GM21528 (cell line): Measurements from ENCODE around the gene ARL6IP4.

Source experiments
- ATAC-seq: cut with Tn5 transposase; IDR thresholded peaks from one replicate; pipeline ENCODE4 v1.9.1; 2021; ENCODE audit warnings: mild to moderate bottlenecking, moderate library complexity; ENCODE audit not compliant: unreplicated experiment, low FRiP score

ARL6IP4 gene

DNA sequence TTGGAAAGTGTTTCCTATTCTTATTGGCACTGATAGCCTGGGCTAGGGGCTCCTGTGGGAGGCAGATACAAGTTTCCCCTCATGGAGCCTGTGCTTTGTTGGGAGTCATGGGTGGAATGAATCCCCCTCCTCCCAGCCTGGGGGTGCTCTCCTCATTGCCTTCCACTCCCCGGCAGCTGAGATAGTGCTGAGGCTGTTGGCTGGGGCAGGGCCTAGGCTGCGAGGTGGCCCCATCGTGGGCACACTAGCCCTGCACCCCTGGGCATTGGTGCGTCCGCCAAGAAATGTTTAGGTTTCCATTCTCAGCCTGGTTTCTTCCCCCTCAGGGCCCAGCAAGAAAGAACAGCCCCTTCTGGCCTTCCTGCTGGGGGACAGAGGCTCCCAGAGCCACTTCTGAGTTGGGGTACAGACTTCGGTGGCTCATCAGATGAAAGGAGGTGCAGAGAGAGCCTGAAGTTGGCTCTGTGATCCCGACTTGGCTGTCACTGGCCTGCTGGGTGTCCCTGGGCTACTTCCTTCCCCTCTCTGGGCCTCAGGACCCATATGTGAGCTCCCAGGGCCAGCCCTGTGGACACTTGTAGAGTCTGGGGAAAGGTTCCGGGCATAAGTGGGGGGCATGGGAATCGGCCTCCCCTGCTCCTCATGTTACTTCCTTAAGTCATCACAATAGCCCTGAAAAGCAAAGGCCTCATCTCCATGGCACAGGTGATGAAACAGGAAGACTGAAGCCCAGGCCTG, 2.7 kb upstream of the ARL6IP4 start:
- ATAC-seq: no peak

DNA sequence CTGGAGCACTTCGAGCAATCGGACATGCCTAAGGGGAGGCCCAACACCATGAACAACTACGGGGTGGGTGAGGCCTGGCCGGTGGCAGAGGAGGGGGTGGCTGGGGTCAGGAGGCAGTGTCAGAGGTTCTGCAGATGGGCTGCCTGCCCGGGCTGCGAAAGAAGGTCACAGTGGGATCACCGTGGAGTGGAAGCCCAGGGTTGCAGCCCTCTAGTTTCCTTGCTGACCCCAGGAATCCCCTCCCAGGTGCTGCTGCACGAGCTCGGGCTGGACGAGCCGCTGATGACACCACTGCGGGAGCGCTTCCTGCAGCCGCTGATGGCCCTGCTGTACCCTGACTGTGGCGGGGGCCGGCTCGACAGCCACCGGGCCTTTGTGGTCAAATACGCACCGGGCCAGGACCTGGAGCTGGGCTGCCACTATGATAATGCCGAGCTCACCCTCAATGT, 1.9 kb upstream of the ARL6IP4 start:
- no peak for ATAC-seq

DNA sequence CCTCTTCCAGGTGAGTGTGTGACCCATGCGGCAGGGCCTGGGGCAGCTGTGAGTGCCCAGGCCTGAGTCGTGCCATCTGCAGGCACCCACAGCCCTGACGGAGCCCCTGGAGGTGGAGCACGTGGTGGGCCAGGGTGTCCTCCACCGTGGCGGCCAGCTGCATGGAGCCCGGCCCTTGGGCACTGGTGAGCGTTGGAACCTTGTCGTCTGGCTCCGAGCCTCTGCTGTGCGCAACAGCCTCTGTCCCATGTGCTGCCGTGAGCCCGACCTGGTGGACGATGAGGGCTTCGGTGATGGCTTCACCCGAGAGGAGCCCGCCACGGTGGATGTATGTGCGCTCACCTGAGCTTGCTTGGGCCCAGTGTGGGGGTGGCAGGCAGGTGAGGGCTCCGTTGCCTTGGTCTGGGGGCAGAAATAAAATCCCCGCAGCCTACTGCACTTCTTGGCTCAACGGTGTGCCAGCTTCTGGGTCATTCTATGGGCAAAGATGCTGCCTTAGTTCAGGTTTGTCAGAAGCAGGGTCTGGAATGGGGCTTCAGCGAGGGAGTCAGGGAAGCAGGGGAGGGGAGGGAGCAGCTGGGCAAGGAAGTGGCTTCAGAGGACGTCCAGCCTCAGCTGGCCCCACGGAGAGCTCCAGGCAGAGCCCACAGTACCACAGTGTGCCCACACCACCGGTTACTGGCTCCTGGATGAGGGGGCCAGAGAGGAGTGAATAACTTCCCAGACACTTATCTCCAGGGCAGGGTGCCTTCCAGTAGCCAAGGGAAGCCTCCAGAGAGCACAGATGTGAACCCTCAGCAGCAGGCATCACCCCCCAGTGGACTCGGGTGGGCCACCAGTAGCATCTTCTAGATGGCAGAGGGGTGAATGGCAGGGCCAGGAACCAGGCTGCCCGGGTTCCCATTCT, 1.2 kb upstream of the ARL6IP4 start:
- ATAC-seq: no peak

GRCh38 chr12:122979908-122980182, 636 bp upstream of the ARL6IP4 start:
- no peak for ATAC-seq

- ATAC-seq: peak; percentile 18
Observed at GRCh38 chr12:122981036-122981471, 573 bp downstream of the ARL6IP4 start.

DNA sequence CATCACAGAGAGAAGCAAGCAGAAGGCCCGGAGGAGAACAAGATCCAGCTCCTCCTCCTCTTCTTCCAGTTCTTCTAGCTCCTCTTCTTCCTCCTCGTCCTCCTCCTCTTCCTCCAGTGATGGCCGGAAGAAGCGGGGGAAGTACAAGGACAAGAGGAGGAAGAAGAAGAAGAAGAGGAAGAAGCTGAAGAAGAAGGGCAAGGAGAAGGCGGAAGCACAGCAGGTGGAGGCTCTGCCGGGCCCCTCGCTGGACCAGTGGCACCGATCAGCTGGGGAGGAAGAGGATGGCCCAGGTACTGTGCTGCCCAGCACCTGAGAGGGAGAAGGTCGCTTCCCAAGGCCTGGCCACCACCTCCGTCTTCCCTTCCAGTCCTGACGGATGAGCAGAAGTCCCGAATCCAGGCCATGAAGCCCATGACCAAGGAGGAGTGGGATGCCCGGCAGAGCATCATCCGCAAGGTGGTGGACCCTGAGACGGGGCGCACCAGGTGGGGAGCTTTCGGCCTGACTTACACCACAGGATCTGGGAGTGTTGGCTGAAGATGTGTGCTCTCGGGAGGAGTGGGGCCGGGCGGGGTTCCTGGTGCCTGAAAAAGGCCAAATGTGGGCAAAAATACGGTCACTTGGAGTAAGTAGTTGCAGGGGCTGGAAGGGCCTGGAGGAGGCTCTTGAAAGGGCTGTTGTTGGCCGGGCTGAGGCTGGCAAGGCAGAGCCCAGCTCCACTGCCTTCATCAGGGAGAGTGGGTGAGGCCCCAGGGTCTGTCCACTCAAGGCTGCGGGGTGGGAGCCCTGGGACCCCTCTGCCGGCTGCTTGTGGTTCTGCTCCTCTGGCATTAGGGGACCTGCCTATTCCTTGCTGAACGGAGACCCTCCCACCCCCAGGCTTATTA, 1.4 kb downstream of the ARL6IP4 start:
- no peak for ATAC-seq

- ATAC-seq: no peak
Observed at GRCh38 chr12:122982477-122982815, 2.0 kb downstream of the ARL6IP4 start.

DNA sequence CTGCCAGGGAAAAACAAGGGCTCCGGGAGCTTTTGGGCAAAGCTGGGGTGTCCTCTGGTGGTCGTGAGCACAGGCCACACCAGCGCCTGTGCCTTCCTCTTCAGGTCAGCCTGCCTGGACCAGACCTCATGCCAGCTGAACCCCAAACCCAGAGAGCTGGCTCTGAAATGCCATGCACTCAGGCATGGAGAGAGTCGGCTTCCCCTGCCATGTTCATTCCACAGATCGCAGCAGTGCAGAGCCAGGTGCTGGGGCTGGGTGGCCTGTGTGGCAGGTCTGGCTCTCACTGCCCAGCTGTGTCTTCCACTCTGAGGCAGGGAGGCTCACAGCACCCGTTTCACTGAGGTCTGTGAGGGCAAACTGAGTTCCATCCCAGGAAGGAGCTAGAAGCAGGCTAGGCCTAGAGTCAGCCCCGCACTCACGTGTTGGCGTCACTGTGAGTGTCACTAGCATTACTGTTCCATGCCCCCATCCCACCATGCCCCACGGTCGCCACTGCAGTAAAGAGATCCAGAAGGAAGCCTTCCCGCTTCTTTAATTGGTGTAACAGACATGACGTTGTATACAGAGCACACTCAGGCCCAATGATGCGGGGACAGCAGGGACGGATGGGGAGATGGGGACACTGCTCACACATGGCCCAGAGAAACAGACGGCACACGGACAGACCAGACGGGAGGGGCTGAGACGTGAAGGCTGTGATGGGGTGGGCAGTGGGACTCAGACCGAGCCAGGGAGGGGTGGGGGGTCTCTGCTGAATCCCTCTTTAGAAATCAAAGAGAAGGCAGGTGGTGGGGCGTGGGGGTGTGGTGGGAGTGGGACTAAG, 2.7 kb downstream of the ARL6IP4 start:
- ATAC-seq: no peak

GRCh38 chr12:122983789-122984515, 3.5 kb downstream of the ARL6IP4 start:
- no peak for ATAC-seq

GRCh38 chr12:122984612-122985337, 4.3 kb downstream of the ARL6IP4 start:
- no peak for ATAC-seq

- ATAC-seq: no peak
Observed at GRCh38 chr12:122985338-122986257, 5.1 kb downstream of the ARL6IP4 start.

- no peak for ATAC-seq
Observed at GRCh38 chr12:122986258-122986871, 5.9 kb downstream of the ARL6IP4 start.

DNA sequence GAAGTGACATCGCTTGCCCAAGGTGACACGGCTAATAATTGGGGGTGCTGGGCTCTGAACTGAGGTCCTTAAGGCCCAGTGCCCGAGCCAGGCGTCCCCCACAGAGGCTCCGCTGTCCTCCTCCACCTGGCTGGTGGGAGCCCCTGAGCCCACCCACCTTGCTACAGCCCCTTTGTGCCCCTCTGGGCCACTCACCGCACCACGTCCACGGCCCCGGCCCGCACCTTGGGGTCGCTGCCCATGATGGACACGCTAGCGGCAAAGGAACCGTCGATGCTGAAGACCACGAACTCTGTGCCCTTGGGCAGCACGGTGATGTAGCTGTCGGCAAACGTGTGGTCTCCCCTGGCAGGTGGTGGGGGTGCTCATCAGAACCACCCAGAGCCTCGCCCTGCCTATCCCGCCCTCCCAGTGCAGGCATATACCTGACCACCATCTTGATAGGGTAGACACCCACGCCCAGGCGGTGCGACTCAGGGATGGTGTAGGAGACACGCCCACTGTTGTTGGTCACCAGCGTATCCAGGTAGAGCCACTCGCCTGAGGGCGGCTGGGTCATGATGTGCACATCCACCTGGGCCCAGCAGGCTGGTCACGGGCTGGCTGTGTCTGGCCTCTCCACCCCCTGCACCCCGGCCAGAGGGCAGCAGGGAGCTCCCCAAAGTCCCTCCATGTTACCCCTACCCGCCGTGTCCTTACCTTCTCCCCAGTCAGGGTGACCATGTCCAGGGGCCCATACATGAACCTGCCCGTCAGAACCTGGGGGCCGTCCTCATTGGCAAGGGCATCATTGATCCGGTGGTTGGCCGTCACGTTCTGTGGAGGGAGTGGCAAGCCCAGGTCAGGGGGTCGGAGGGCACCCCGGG, 6.8 kb downstream of the ARL6IP4 start:
- ATAC-seq: no peak

- no peak for ATAC-seq
Observed at GRCh38 chr12:122988036-122988435, 7.6 kb downstream of the ARL6IP4 start.

GRCh38 chr12:122988612-122989212, 8.2 kb downstream of the ARL6IP4 start:
- no peak for ATAC-seq

DNA sequence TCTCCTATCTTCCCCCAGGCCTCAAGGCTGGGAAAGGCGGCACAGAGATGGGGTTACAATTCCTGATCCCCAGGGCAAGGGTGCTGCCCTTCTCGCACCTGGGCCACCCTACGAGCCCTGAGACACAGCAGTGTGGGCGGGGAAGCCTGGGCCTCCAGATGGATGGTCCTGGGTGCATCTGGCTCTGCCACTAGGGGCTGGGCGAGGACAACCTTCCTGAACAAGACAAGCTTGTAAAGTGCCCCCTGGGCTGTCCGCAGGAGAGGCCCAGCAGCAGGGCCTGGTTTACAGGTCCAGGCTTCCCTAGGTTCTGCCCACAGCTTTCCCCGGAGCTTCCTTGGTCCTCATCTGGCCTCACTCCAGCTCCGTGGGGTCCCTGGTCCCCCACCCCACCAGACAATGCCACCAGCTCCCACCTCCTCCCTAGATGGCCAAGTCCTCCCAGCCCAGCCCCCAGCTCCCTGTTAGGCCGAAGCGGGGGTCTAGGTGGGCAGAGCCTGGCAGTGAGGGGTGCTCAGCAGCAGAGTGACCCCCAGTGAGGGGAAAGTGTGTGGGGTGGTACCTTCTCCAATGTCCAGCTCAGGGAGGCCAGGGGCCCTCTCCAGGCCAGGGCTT, 8.9 kb downstream of the ARL6IP4 start:
- no peak for ATAC-seq
